WTC11 (cell line): ENCODE measurements around the gene MDFIC. TPM values are rescaled to one million over a fixed set of nuclear protein-coding genes. Genes with fewer than 3 reads are reported as not detected.

Source experiments
- ATAC-seq: fragments of 200-7000 bp; cut with Tn5 transposase; 2 replicates; pipeline ENCODE4 v1.10.0; 2021; ENCODE audit warnings: mild to moderate bottlenecking, moderate library complexity
- CTCF ChIA-PET: fragments of 300-600 bp; sonication (Branson Sonifier 250); formaldehyde crosslinking; loops from one replicate; lab custom pipeline; 2021; ENCODE audit warnings: antibody characterized with exemption; lab: Charles Lee
- POLR2A ChIA-PET: fragments of 350-600 bp; sonication (Branson Sonifier 250); formaldehyde crosslinking; loops from one replicate; lab custom pipeline; 2021; ENCODE audit warnings: antibody characterized with exemption; lab: Charles Lee
- DNase-seq: peaks from one replicate; pipeline ENCODE4 v3.0.0; 2021; ENCODE audit warnings: low spot score
- H3K27ac Mint-ChIP-seq: 2 replicates; pipeline ENCODE4 v1.8.0; 2021; ENCODE audit warnings: mixed read lengths
- H3K27me3 Mint-ChIP-seq: 2 replicates; pipeline ENCODE4 v1.8.0; 2021; ENCODE audit warnings: low read depth, mild to moderate bottlenecking, moderate library complexity, mixed read lengths
- H3K36me3 Mint-ChIP-seq: 2 replicates; pipeline ENCODE4 v1.8.0; 2021; ENCODE audit warnings: mixed read lengths
- H3K4me1 Mint-ChIP-seq: 2 replicates; pipeline ENCODE4 v1.8.0; 2022; ENCODE audit warnings: mixed read lengths
- H3K4me3 Mint-ChIP-seq: 2 replicates; pipeline ENCODE4 v1.8.0; 2021; ENCODE audit warnings: mild to moderate bottlenecking, moderate library complexity, mixed read lengths
- H3K9me3 Mint-ChIP-seq: 2 replicates; pipeline ENCODE4 v1.8.0; 2021; ENCODE audit warnings: mixed read lengths
- ATF1 ChIP-seq: sonication (generic); formaldehyde crosslinking; IDR thresholded peaks from 2 replicates; pipeline ENCODE4 v1.8.1; 2023; ENCODE audit warnings: mild to moderate bottlenecking, moderate library complexity, missing genetic modification reagents
- ATF2 ChIP-seq: sonication (generic); formaldehyde crosslinking; IDR thresholded peaks from 2 replicates; pipeline ENCODE4 v1.8.1; 2022; ENCODE audit warnings: low read depth, missing genetic modification reagents, borderline replicate concordance
- ATF3 ChIP-seq: sonication (generic); formaldehyde crosslinking; conservative IDR thresholded peaks from 2 replicates; pipeline ENCODE4 v1.8.1; 2022; ENCODE audit warnings: mild to moderate bottlenecking, missing genetic modification reagents
- E2F1 ChIP-seq: sonication (generic); formaldehyde crosslinking; IDR thresholded peaks from 2 replicates; pipeline ENCODE4 v1.8.0; 2022; ENCODE audit warnings: mild to moderate bottlenecking, missing genetic modification reagents
- HMGXB4 ChIP-seq: sonication (generic); formaldehyde crosslinking; IDR thresholded peaks from 2 replicates; pipeline ENCODE4 v1.8.1; 2023; ENCODE audit warnings: mild to moderate bottlenecking, moderate library complexity, missing genetic modification reagents
- IRF1 ChIP-seq: sonication (generic); formaldehyde crosslinking; IDR thresholded peaks from 2 replicates; pipeline ENCODE4 v1.8.0; 2023; ENCODE audit warnings: missing genetic modification reagents
- MXD4 ChIP-seq: fragments of 250-450 bp; sonication (Bioruptor Pico); IDR thresholded peaks from 2 replicates; pipeline ENCODE4 v1.8.0; 2021; ENCODE audit warnings: mild to moderate bottlenecking, moderate library complexity, borderline replicate concordance
- RORB ChIP-seq: fragments of 250-450 bp; sonication (Bioruptor Pico); IDR thresholded peaks from 2 replicates; pipeline ENCODE4 v1.9.0; 2021; ENCODE audit warnings: mild to moderate bottlenecking
- SMAD3 ChIP-seq: sonication (generic); formaldehyde crosslinking; IDR thresholded peaks from 2 replicates; pipeline ENCODE4 v1.8.0; 2022; ENCODE audit warnings: missing genetic modification reagents, mild to moderate bottlenecking, borderline replicate concordance
- SMAD4 ChIP-seq: sonication (generic); formaldehyde crosslinking; IDR thresholded peaks from 2 replicates; pipeline ENCODE4 v1.8.0; 2022; ENCODE audit warnings: mild to moderate bottlenecking, missing genetic modification reagents
- USF1 ChIP-seq: sonication (generic); formaldehyde crosslinking; IDR thresholded peaks from 2 replicates; pipeline ENCODE4 v1.8.0; 2022; ENCODE audit warnings: mild to moderate bottlenecking, missing genetic modification reagents
- USF2 ChIP-seq: sonication (generic); formaldehyde crosslinking; IDR thresholded peaks from 2 replicates; pipeline ENCODE4 v1.8.1; 2023; ENCODE audit warnings: mild to moderate bottlenecking, missing genetic modification reagents, moderate library complexity
- total RNA-seq: library from RNA; stranded (reverse); gene quantifications from 3 replicates; pipeline ENCODE4 v1.2.3, GENCODE V29; 2021
- TF ChIP-seq, protein P1 (sequence below): sonication (generic); formaldehyde crosslinking; IDR thresholded peaks from 2 replicates; pipeline ENCODE4 v1.8.1; 2023; ENCODE audit warnings: mild to moderate bottlenecking, missing genetic modification reagents
- TF ChIP-seq, protein P2 (sequence below): sonication (generic); formaldehyde crosslinking; IDR thresholded peaks from 2 replicates; pipeline ENCODE4 v1.8.1; 2022; ENCODE audit warnings: mild to moderate bottlenecking, missing genetic modification reagents, moderate library complexity, borderline replicate concordance
- TF ChIP-seq, protein P3 (sequence below): fragments of 200-600 bp; IDR thresholded peaks from 2 replicates; pipeline ENCODE4 v1.8.0; 2022; ENCODE audit warnings: antibody characterized with exemption

Gene MDFIC
- total RNA-seq, 1 experiment from 2014 or later = 8.4 TPM

- TF ChIP-seq, protein P1, sequence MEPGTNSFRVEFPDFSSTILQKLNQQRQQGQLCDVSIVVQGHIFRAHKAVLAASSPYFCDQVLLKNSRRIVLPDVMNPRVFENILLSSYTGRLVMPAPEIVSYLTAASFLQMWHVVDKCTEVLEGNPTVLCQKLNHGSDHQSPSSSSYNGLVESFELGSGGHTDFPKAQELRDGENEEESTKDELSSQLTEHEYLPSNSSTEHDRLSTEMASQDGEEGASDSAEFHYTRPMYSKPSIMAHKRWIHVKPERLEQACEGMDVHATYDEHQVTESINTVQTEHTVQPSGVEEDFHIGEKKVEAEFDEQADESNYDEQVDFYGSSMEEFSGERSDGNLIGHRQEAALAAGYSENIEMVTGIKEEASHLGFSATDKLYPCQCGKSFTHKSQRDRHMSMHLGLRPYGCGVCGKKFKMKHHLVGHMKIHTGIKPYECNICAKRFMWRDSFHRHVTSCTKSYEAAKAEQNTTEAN (CRISPR knock-in tag) = no peak
- no peak for TF ChIP-seq USF1
- TF ChIP-seq SMAD4 (CRISPR knock-in tag) = no peak
- TF ChIP-seq ATF2 = no peak
- TF ChIP-seq, protein P2, sequence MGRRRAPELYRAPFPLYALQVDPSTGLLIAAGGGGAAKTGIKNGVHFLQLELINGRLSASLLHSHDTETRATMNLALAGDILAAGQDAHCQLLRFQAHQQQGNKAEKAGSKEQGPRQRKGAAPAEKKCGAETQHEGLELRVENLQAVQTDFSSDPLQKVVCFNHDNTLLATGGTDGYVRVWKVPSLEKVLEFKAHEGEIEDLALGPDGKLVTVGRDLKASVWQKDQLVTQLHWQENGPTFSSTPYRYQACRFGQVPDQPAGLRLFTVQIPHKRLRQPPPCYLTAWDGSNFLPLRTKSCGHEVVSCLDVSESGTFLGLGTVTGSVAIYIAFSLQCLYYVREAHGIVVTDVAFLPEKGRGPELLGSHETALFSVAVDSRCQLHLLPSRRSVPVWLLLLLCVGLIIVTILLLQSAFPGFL (CRISPR knock-in tag) = no peak
- no peak for TF ChIP-seq SMAD3 (CRISPR knock-in tag)
- TF ChIP-seq ATF3 (CRISPR knock-in tag) = no peak
- no peak for TF ChIP-seq IRF1
- no peak for TF ChIP-seq HMGXB4 (CRISPR knock-in tag)
Measured at GRCh38 chr7:114890561-114890960, 31.3 kb upstream of the MDFIC start (continued).

DNA sequence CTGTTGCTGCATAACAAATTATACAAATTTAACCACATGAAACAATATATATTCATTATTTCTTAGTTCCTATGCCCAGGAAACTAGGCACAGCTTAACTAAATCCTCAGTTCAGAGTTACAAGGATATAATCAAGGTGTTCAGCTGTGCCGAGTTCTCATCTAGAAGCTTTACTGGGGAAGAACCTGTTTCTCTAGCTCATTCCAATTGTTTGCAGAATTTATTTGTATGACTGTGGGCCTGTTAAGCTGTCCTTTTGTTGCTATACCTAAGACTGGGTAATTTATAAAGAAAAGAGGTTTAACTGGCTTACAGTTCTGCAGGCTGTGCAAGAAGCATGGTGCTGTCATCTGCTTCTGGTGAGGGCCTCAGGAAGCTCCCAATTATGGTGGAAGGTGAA is 21.8 kb upstream of the MDFIC start:
- no peaks in the 10 kb centered on the region for H3K27me3 Mint-ChIP-seq
- DNase-seq (no peak), ATAC-seq (no peak)
- no peak overlapping the region for H3K27ac Mint-ChIP-seq
- H3K4me1 Mint-ChIP-seq = no peaks in the 10 kb centered on the region
- H3K4me3 Mint-ChIP-seq = no peak overlapping the region
- no peaks in the 10 kb centered on the region for H3K36me3 Mint-ChIP-seq
- peaks cover 10% of the 10 kb centered on the region for H3K9me3 Mint-ChIP-seq
- POLR2A ChIA-PET = no interaction called here
- TF ChIP-seq SMAD4 (CRISPR knock-in tag) = no peak
- TF ChIP-seq USF2 (CRISPR knock-in tag) = no peak
- TF ChIP-seq RORB (CRISPR knock-in tag) = no peak
- TF ChIP-seq, protein P3, sequence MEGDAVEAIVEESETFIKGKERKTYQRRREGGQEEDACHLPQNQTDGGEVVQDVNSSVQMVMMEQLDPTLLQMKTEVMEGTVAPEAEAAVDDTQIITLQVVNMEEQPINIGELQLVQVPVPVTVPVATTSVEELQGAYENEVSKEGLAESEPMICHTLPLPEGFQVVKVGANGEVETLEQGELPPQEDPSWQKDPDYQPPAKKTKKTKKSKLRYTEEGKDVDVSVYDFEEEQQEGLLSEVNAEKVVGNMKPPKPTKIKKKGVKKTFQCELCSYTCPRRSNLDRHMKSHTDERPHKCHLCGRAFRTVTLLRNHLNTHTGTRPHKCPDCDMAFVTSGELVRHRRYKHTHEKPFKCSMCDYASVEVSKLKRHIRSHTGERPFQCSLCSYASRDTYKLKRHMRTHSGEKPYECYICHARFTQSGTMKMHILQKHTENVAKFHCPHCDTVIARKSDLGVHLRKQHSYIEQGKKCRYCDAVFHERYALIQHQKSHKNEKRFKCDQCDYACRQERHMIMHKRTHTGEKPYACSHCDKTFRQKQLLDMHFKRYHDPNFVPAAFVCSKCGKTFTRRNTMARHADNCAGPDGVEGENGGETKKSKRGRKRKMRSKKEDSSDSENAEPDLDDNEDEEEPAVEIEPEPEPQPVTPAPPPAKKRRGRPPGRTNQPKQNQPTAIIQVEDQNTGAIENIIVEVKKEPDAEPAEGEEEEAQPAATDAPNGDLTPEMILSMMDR = no peak
- no peak for TF ChIP-seq MXD4 (CRISPR knock-in tag)
- no peak for TF ChIP-seq USF1
- TF ChIP-seq E2F1 (CRISPR knock-in tag) = no peak
- TF ChIP-seq ATF1 (CRISPR knock-in tag) = no peak
- TF ChIP-seq, all 79 proteins: peak for 0
- CTCF ChIA-PET = interaction anchor here (1.0 kb wide), 1 partner anchor 34 kb away, joined by 3 read pairs; no protein-coding TSS in a partner anchor
